ENCODE measurements around the gene SMAD1.

The SMAD1 gene

DNA sequence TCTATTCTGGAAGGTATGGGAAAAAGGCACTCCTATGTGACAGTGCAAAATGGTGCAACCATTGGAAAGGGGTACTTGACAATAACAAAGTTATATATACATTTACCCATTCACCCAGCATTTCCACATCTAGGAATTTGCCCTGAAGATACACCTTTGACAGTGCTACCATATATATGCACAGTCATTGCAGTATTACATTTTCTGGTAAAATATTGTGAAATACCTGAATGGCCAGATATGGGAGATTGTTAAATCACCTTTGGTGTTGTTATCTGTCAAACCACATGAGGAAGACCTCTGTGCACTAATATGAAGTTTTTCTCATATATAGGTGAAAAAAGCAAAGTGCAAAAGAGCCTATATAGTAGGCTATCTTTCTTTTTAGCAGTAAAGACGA, 53.5 kb downstream of the SMAD1 start:
- Histone ChIP-seq H3K4me3 (ENCODE audit: low read length, poor library complexity, severe bottlenecking) (no peak overlapping the region), H3K79me2 (ENCODE audit: insufficient read depth, low read length) (peaks cover 6% of the 10 kb centered on the region; the same call in 1 of the 2 replicates), H4K20me1 (ENCODE audit: insufficient read depth, low read length, poor library complexity, severe bottlenecking) (no peaks in the 10 kb centered on the region), H3K9me3 (ENCODE audit: insufficient read depth, low read depth, low read length) (no peaks in the 10 kb centered on the region), H3K9me2 (replicated peaks; ENCODE audit: low read depth, low read length) (no peaks in the 10 kb centered on the region), H2AFZ (ENCODE audit: low read length) (no peak overlapping the region), H3K36me3 (ENCODE audit: insufficient read depth, low read length) (0 out of 2 replicates have a peak, but pooled peaks cover 6% of the 10 kb centered on the region), H3K4me2 (ENCODE audit: low read depth, low read length, poor library complexity, severe bottlenecking) (no peak overlapping the region), H3K27me3 (ENCODE audit: insufficient read depth, low read length, poor library complexity, severe bottlenecking) (no peaks in the 10 kb centered on the region), H3K9ac (ENCODE audit: low read depth, low read length, poor library complexity, severe bottlenecking) (no peak overlapping the region), H3K4me1 (ENCODE audit: insufficient read depth, low read length, poor library complexity, severe bottlenecking) (peaks cover 3% of the 10 kb centered on the region), H3F3A (ENCODE audit: low read depth) (no peaks in the 10 kb centered on the region)
- TF ChIP-seq, protein P1, sequence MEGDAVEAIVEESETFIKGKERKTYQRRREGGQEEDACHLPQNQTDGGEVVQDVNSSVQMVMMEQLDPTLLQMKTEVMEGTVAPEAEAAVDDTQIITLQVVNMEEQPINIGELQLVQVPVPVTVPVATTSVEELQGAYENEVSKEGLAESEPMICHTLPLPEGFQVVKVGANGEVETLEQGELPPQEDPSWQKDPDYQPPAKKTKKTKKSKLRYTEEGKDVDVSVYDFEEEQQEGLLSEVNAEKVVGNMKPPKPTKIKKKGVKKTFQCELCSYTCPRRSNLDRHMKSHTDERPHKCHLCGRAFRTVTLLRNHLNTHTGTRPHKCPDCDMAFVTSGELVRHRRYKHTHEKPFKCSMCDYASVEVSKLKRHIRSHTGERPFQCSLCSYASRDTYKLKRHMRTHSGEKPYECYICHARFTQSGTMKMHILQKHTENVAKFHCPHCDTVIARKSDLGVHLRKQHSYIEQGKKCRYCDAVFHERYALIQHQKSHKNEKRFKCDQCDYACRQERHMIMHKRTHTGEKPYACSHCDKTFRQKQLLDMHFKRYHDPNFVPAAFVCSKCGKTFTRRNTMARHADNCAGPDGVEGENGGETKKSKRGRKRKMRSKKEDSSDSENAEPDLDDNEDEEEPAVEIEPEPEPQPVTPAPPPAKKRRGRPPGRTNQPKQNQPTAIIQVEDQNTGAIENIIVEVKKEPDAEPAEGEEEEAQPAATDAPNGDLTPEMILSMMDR (conservative IDR thresholded peaks at IDR 0.05; ENCODE audit: low read length): no peak
- TF ChIP-seq EZH2phosphoT487 (IDR thresholded peaks at IDR 0.05; ENCODE audit: borderline replicate concordance): no peak

DNA sequence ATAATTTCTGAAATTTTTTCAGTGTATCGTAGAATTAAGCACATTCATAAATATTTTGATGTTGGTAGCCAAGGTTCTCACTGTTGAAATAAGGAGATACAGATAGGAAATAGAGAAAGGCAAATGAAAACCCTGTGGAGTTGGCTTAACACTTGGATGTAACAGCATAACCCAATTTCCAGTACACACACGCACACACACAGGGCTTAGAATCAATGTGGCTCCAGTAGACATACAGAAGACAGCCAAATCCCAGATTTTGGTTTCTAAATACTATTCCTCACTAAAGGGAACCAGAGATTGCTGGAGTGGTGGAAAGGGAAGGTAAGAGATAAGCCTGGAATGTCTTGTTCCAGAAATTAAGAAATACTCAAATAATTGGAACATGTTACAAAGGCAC, 54.4 kb downstream of the SMAD1 start:
- 0 out of 2 replicates have a peak, but pooled peaks cover 7% of the 10 kb centered on the region for H3K36me3 ChIP-seq (ENCODE audit: insufficient read depth, low read length)
- H3K4me2 ChIP-seq (ENCODE audit: low read depth, low read length, poor library complexity, severe bottlenecking): no peak overlapping the region
- H3K4me1 ChIP-seq (ENCODE audit: insufficient read depth, low read length, poor library complexity, severe bottlenecking): peaks cover 5% of the 10 kb centered on the region
- no peaks in the 10 kb centered on the region for H3K27me3 ChIP-seq (ENCODE audit: insufficient read depth, low read length, poor library complexity, severe bottlenecking)
- no peaks in the 10 kb centered on the region for H4K20me1 ChIP-seq (ENCODE audit: insufficient read depth, low read length, poor library complexity, severe bottlenecking)
- TF ChIP-seq, protein P1 (conservative IDR thresholded peaks at IDR 0.05; ENCODE audit: low read length): no peak
- no peak for TF ChIP-seq EZH2phosphoT487 (IDR thresholded peaks at IDR 0.05; ENCODE audit: borderline replicate concordance)
- H3K9ac ChIP-seq (ENCODE audit: low read depth, low read length, poor library complexity, severe bottlenecking): no peak overlapping the region
- H3K9me2 ChIP-seq (replicated peaks; ENCODE audit: low read depth, low read length): no peaks in the 10 kb centered on the region
- H3K9me3 ChIP-seq (ENCODE audit: insufficient read depth, low read depth, low read length): no peaks in the 10 kb centered on the region
- H3F3A ChIP-seq (ENCODE audit: low read depth): no peaks in the 10 kb centered on the region
- no peak overlapping the region for H3K4me3 ChIP-seq (ENCODE audit: low read length, poor library complexity, severe bottlenecking)
- no peak overlapping the region for H2AFZ ChIP-seq (ENCODE audit: low read length)
- H3K79me2 ChIP-seq (ENCODE audit: insufficient read depth, low read length): peaks cover 6% of the 10 kb centered on the region; the same call in 1 of the 2 replicates

DNA sequence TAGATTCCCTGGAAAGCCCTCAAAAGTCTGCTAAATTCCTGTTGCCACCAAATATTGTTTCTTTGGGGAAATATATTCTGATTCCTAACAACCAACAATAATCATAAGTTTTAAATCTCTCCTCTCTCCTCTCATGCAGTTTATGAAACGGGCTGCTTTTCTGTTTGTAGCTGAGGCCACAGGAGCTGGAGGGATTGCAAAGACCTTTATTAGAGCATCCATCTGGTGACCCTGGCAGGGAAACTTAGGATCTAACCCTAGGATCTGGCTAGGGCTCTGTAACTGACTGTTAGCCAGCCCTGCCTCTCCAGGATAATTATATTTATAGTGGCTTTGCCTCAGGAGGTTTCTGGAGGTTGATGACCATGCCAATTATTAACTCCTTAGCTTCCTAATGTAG, 56.9 kb downstream of the SMAD1 start:
- Histone ChIP-seq H3K9ac (ENCODE audit: low read depth, low read length, poor library complexity, severe bottlenecking) (no peak overlapping the region), H3K9me3 (ENCODE audit: insufficient read depth, low read depth, low read length) (no peaks in the 10 kb centered on the region), H3K27me3 (ENCODE audit: insufficient read depth, low read length, poor library complexity, severe bottlenecking) (no peaks in the 10 kb centered on the region), H3K4me2 (ENCODE audit: low read depth, low read length, poor library complexity, severe bottlenecking) (no peak overlapping the region), H3F3A (ENCODE audit: low read depth) (no peaks in the 10 kb centered on the region), H3K4me1 (ENCODE audit: insufficient read depth, low read length, poor library complexity, severe bottlenecking) (peaks cover 7% of the 10 kb centered on the region), H2AFZ (ENCODE audit: low read length) (no peak overlapping the region), H3K4me3 (ENCODE audit: low read length, poor library complexity, severe bottlenecking) (no peak overlapping the region), H3K9me2 (replicated peaks; ENCODE audit: low read depth, low read length) (no peaks in the 10 kb centered on the region), H4K20me1 (ENCODE audit: insufficient read depth, low read length, poor library complexity, severe bottlenecking) (no peaks in the 10 kb centered on the region), H3K36me3 (ENCODE audit: insufficient read depth, low read length) (peaks cover 13% of the 10 kb centered on the region; the same call in 1 of the 2 replicates), H3K79me2 (ENCODE audit: insufficient read depth, low read length) (no peaks in the 10 kb centered on the region)
- no peak for TF ChIP-seq EZH2phosphoT487 (IDR thresholded peaks at IDR 0.05; ENCODE audit: borderline replicate concordance)
- TF ChIP-seq, protein P1 (conservative IDR thresholded peaks at IDR 0.05; ENCODE audit: low read length): no peak
